ENCODE data around the gene GPR25.
A peak's percentile ranks its signal among the peaks of the same experiment; 100 is the strongest.

The GPR25 gene

GRCh38 chr1:200895443-200895789, 22.6 kb downstream of the GPR25 start:
- no peak overlapping the region for H4K8ac ChIP-seq (ENCODE audit: low read length)
- peaks cover 57% of the 10 kb centered on the region for H3K4me1 ChIP-seq (ENCODE audit: control insufficient read depth, insufficient read depth, low read depth, low read length)
- H3K4me2 ChIP-seq (ENCODE audit: low read length, poor library complexity, severe bottlenecking): peak overlapping the region; percentile 35
- H3K14ac ChIP-seq (ENCODE audit: low read length in 2 of 2): no peak overlapping the region
- H2AFZ ChIP-seq (ENCODE audit: low read depth, low read length): no peak overlapping the region
- H3K4me3 ChIP-seq (ENCODE audit: insufficient read depth in 1 of 2, low read depth in 1 of 2, low read length in 2 of 2): no peak overlapping the region
- no peak for DNase-seq
- no peaks in the 10 kb centered on the region for H3K9me3 ChIP-seq (ENCODE audit: control insufficient read depth, low read length)
- no peak overlapping the region for H3K23ac ChIP-seq (ENCODE audit: low read length in 2 of 2)
- H2BK15ac ChIP-seq (ENCODE audit: low read depth, poor library complexity, severe bottlenecking): no peak overlapping the region
- no peak overlapping the region for H3K4ac ChIP-seq (ENCODE audit: low read depth in 1 of 2, low read length in 2 of 2)
- no peak overlapping the region for H2BK12ac ChIP-seq (ENCODE audit: low read length in 2 of 2)
- H3K79me1 ChIP-seq (replicated peaks; ENCODE audit: low read length, poor library complexity, severe bottlenecking): peaks cover 27% of the 10 kb centered on the region
- no peak overlapping the region for H2BK5ac ChIP-seq (ENCODE audit: low read depth, low read length, poor library complexity, severe bottlenecking)
- peaks cover 0 to 90% of the 10 kb centered on the region in 2 experiments for H3K27me3 ChIP-seq (ENCODE audit: control insufficient read depth in 1 of 2, insufficient read depth in 1 of 2, low read length in 2 of 2)
- H3K36me3 ChIP-seq (ENCODE audit: control insufficient read depth in 1 of 2, insufficient read depth in 2 of 2, low read depth in 1 of 2, low read length in 2 of 2): peaks cover 0 to 21% of the 10 kb centered on the region in 2 experiments
- H2BK120ac ChIP-seq (ENCODE audit: low read depth, low read length): no peak overlapping the region
- H3K18ac ChIP-seq (ENCODE audit: low read depth in 1 of 2, low read length in 2 of 2): no peak overlapping the region
- H3K27ac ChIP-seq (ENCODE audit: low read length, poor library complexity, severe bottlenecking): peak overlapping the region; percentile 82
- H2AK5ac ChIP-seq (ENCODE audit: low read length, severe bottlenecking): peak overlapping the region; percentile 95
- no peak overlapping the region for H4K91ac ChIP-seq (ENCODE audit: low read length)
- 92% methylated on average over 7 of the region's 8 CpGs for WGBS
- H3K9ac ChIP-seq (ENCODE audit: low read length): no peak overlapping the region

DNA sequence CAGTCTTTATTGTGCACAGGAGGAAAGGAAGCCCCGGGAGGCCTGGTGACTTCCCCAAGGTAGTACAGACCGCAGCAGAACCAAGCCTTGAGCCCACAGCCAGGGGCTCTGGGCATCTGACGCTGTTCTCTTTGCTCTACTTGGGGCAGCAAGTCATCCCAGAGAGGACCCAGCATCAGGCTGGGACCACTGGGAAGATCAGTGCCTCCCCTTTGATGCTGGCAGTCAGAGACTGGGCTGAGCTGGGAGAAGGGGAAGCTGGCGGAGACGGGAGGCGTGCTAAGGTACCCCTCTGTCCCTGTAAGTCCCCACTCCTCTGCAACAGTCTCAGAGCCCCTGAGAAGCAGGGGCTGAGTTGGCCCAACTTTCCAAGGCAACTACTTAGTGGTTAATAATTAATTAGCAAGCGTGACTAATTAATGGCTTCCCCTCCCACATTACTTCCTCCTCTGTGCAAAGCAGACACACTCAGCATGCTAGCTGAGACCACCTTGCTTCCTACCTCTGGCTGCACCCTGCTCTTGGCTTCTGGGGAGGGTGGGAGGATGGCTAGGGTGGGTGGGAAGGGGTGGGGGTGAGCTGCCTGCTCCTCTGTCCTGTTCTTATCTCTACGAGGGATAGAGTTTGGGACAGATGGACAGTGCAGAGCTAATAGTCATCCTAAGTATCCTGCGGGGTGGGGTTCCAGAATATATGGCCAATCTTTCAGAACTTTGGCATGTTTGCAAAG, 23.2 kb downstream of the GPR25 start:
- H2AFZ ChIP-seq (ENCODE audit: low read depth, low read length): no peak overlapping the region
- peaks cover 28% of the 10 kb centered on the region for H3K79me1 ChIP-seq (replicated peaks; ENCODE audit: low read length, poor library complexity, severe bottlenecking)
- H2BK12ac ChIP-seq (ENCODE audit: low read length in 2 of 2): no peak overlapping the region
- peaks cover 54% of the 10 kb centered on the region for H3K4me1 ChIP-seq (ENCODE audit: control insufficient read depth, insufficient read depth, low read depth, low read length)
- H3K9ac ChIP-seq (ENCODE audit: low read length): no peak overlapping the region
- H3K27me3 ChIP-seq (ENCODE audit: control insufficient read depth in 1 of 2, insufficient read depth in 1 of 2, low read length in 2 of 2): peaks cover 0 to 90% of the 10 kb centered on the region in 2 experiments
- WGBS: 79% methylated on average over 6 of the region's 9 CpGs
- H3K36me3 ChIP-seq (ENCODE audit: control insufficient read depth in 1 of 2, insufficient read depth in 2 of 2, low read depth in 1 of 2, low read length in 2 of 2): peaks cover 0 to 27% of the 10 kb centered on the region in 2 experiments
- DNase-seq: no peak
- peak overlapping the region; percentile 35 for H3K4me2 ChIP-seq (ENCODE audit: low read length, poor library complexity, severe bottlenecking)
- H3K14ac ChIP-seq (ENCODE audit: low read length in 2 of 2): no peak overlapping the region
- H3K18ac ChIP-seq (ENCODE audit: low read depth in 1 of 2, low read length in 2 of 2): no peak overlapping the region
- H3K27ac ChIP-seq (ENCODE audit: low read length, poor library complexity, severe bottlenecking): peak overlapping the region; percentile 82
- no peak overlapping the region for H2BK15ac ChIP-seq (ENCODE audit: low read depth, poor library complexity, severe bottlenecking)
- H4K91ac ChIP-seq (ENCODE audit: low read length): no peak overlapping the region
- H3K23ac ChIP-seq (ENCODE audit: low read length in 2 of 2): no peak overlapping the region
- H4K8ac ChIP-seq (ENCODE audit: low read length): no peak overlapping the region
- no peaks in the 10 kb centered on the region for H3K9me3 ChIP-seq (ENCODE audit: control insufficient read depth, low read length)
- H3K4ac ChIP-seq (ENCODE audit: low read depth in 1 of 2, low read length in 2 of 2): no peak overlapping the region
- peak overlapping the region; percentile 33 for H2BK5ac ChIP-seq (ENCODE audit: low read depth, low read length, poor library complexity, severe bottlenecking)
- H2AK5ac ChIP-seq (ENCODE audit: low read length, severe bottlenecking): peak overlapping the region; percentile 95
- no peak overlapping the region for H3K4me3 ChIP-seq (ENCODE audit: insufficient read depth in 1 of 2, low read depth in 1 of 2, low read length in 2 of 2)
- no peak overlapping the region for H2BK120ac ChIP-seq (ENCODE audit: low read depth, low read length)

GRCh38 chr1:200896531-200897196, 23.9 kb downstream of the GPR25 start:
- WGBS: 66% methylated on average over 7 of the region's 10 CpGs
- H3K36me3 ChIP-seq (ENCODE audit: control insufficient read depth in 1 of 2, insufficient read depth in 2 of 2, low read depth in 1 of 2, low read length in 2 of 2): peaks cover 0 to 34% of the 10 kb centered on the region in 2 experiments
- no peak for DNase-seq
- H4K91ac ChIP-seq (ENCODE audit: low read length): no peak overlapping the region
- peaks cover 30% of the 10 kb centered on the region for H3K79me1 ChIP-seq (replicated peaks; ENCODE audit: low read length, poor library complexity, severe bottlenecking)
- H3K9ac ChIP-seq (ENCODE audit: low read length): no peak overlapping the region
- no peak overlapping the region for H3K4me3 ChIP-seq (ENCODE audit: insufficient read depth in 1 of 2, low read depth in 1 of 2, low read length in 2 of 2)
- H2BK5ac ChIP-seq (ENCODE audit: low read depth, low read length, poor library complexity, severe bottlenecking): no peak overlapping the region
- peak overlapping the region; percentile 31 for H2AK5ac ChIP-seq (ENCODE audit: low read length, severe bottlenecking)
- no peak overlapping the region for H2AFZ ChIP-seq (ENCODE audit: low read depth, low read length)
- H3K18ac ChIP-seq (ENCODE audit: low read depth in 1 of 2, low read length in 2 of 2): no peak overlapping the region
- H2BK12ac ChIP-seq (ENCODE audit: low read length in 2 of 2): no peak overlapping the region
- no peak overlapping the region for H2BK120ac ChIP-seq (ENCODE audit: low read depth, low read length)
- H3K23ac ChIP-seq (ENCODE audit: low read length in 2 of 2): no peak overlapping the region
- H3K27me3 ChIP-seq (ENCODE audit: control insufficient read depth in 1 of 2, insufficient read depth in 1 of 2, low read length in 2 of 2): peaks cover 0 to 90% of the 10 kb centered on the region in 2 experiments
- no peak overlapping the region for H3K4ac ChIP-seq (ENCODE audit: low read depth in 1 of 2, low read length in 2 of 2)
- H3K4me2 ChIP-seq (ENCODE audit: low read length, poor library complexity, severe bottlenecking): peak overlapping the region; percentile 2
- no peaks in the 10 kb centered on the region for H3K9me3 ChIP-seq (ENCODE audit: control insufficient read depth, low read length)
- H3K14ac ChIP-seq (ENCODE audit: low read length in 2 of 2): no peak overlapping the region
- H3K4me1 ChIP-seq (ENCODE audit: control insufficient read depth, insufficient read depth, low read depth, low read length): peaks cover 55% of the 10 kb centered on the region
- H2BK15ac ChIP-seq (ENCODE audit: low read depth, poor library complexity, severe bottlenecking): no peak overlapping the region
- peak overlapping the region; percentile 82 for H3K27ac ChIP-seq (ENCODE audit: low read length, poor library complexity, severe bottlenecking)
- no peak overlapping the region for H4K8ac ChIP-seq (ENCODE audit: low read length)

DNA sequence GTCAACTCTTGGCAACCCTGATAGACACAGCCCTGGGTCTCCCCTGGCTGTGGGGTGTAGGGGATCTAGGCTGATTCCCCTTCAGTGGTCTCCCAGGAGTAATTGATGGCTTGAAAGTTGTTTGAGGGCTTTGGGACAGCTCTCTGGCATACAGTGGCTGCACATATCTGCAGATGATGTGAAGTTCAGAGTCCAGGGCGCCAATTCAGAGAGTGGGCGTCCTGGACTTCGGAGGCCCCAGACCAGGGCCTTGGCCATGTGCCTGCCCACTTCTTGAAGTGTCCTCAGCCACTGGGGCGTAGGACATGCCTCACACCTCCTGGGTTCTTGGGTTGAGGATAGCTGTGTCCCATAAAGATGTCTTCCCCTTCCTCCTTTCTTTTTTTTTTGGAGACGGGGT, 24.5 kb downstream of the GPR25 start:
- Histone ChIP-seq H2BK15ac (ENCODE audit: low read depth, poor library complexity, severe bottlenecking) (no peak overlapping the region), H3K4me2 (ENCODE audit: low read length, poor library complexity, severe bottlenecking) (no peak overlapping the region), H4K8ac (ENCODE audit: low read length) (no peak overlapping the region), H3K9me3 (ENCODE audit: control insufficient read depth, low read length) (no peaks in the 10 kb centered on the region), H2BK5ac (ENCODE audit: low read depth, low read length, poor library complexity, severe bottlenecking) (no peak overlapping the region), H3K4me1 (ENCODE audit: control insufficient read depth, insufficient read depth, low read depth, low read length) (peaks cover 57% of the 10 kb centered on the region), H3K18ac (ENCODE audit: low read depth in 1 of 2, low read length in 2 of 2) (no peak overlapping the region), H2AFZ (ENCODE audit: low read depth, low read length) (no peak overlapping the region), H3K14ac (ENCODE audit: low read length in 2 of 2) (no peak overlapping the region), H3K27me3 (ENCODE audit: control insufficient read depth in 1 of 2, insufficient read depth in 1 of 2, low read length in 2 of 2) (peaks cover 0 to 90% of the 10 kb centered on the region in 2 experiments), H3K36me3 (ENCODE audit: control insufficient read depth in 1 of 2, insufficient read depth in 2 of 2, low read depth in 1 of 2, low read length in 2 of 2) (peaks cover 0 to 40% of the 10 kb centered on the region in 2 experiments), H3K23ac (ENCODE audit: low read length in 2 of 2) (no peak overlapping the region), H3K27ac (ENCODE audit: low read length, poor library complexity, severe bottlenecking) (peak overlapping the region; percentile 82), H2AK5ac (ENCODE audit: low read length, severe bottlenecking) (peak overlapping the region; percentile 93), H3K4me3 (ENCODE audit: insufficient read depth in 1 of 2, low read depth in 1 of 2, low read length in 2 of 2) (no peak overlapping the region), H3K79me1 (replicated peaks; ENCODE audit: low read length, poor library complexity, severe bottlenecking) (peaks cover 33% of the 10 kb centered on the region), H4K91ac (ENCODE audit: low read length) (no peak overlapping the region), H2BK12ac (ENCODE audit: low read length in 2 of 2) (no peak overlapping the region), H3K9ac (ENCODE audit: low read length) (no peak overlapping the region), H2BK120ac (ENCODE audit: low read depth, low read length) (no peak overlapping the region), H3K4ac (ENCODE audit: low read depth in 1 of 2, low read length in 2 of 2) (no peak overlapping the region)
- WGBS: 100% methylated on average over 5 of the region's 5 CpGs
- no peak for DNase-seq
